Nephron (organoid): ENCODE measurements around the gene EFEMP2.
A peak's percentile ranks its signal among the peaks of the same experiment; 100 is the strongest.

ENCODE experiments used
- H3K27ac Mint-ChIP-seq, 3 experiments: 2 replicates each; pipeline ENCODE4 v1.8.0; 2020; ENCODE audit warnings: mixed read lengths in 3 of 3, mild to moderate bottlenecking in 2 of 3, moderate library complexity in 1 of 3
- H3K27me3 Mint-ChIP-seq: 2 replicates; pipeline ENCODE4 v1.8.0; 2021; ENCODE audit warnings: low read depth, mild to moderate bottlenecking, moderate library complexity, mixed read lengths
- H3K36me3 Mint-ChIP-seq: 2 replicates; pipeline ENCODE4 v1.8.0; 2020; ENCODE audit warnings: low read depth, mixed read lengths
- H3K4me1 Mint-ChIP-seq: 2 replicates; pipeline ENCODE4 v1.8.0; 2020; ENCODE audit warnings: mixed read lengths
- H3K4me3 Mint-ChIP-seq, 3 experiments: 2 replicates each; pipeline ENCODE4 v1.8.0; 2020; ENCODE audit warnings: mild to moderate bottlenecking in 3 of 3, mixed read lengths in 3 of 3, moderate library complexity in 2 of 3
- H3K9me3 Mint-ChIP-seq: 2 replicates; pipeline ENCODE4 v1.8.0; 2020; ENCODE audit warnings: mixed read lengths
- CTCF ChIP-seq, 3 experiments: fragments of 200-600 bp; sonication (generic); IDR thresholded peaks; one replicate each; pipeline ENCODE4 v1.5.0; 2021; ENCODE audit warnings: antibody characterized with exemption in 3 of 3; ENCODE audit not compliant: unreplicated experiment in 3 of 3

Gene EFEMP2

GRCh38 chr11:65906602-65907001 is 34.0 kb upstream of the EFEMP2 start:
- Mint-ChIP-seq H3K27me3 (peaks cover 74% of the 10 kb centered on the region), H3K27ac (no peak overlapping the region), H3K4me1 (peaks cover 2% of the 10 kb centered on the region), H3K9me3 (no peaks in the 10 kb centered on the region), H3K36me3 (no peaks in the 10 kb centered on the region), H3K4me3 (no peak overlapping the region)
- no peak for TF ChIP-seq CTCF (IDR thresholded peaks at IDR 0.05; ENCODE audit: unreplicated experiment in 3 of 3)

- no peak for TF ChIP-seq CTCF (IDR thresholded peaks at IDR 0.05; ENCODE audit: unreplicated experiment in 3 of 3)
- H3K27ac Mint-ChIP-seq, result no peak overlapping the region
- no peak overlapping the region for H3K4me3 Mint-ChIP-seq
- H3K27me3 Mint-ChIP-seq, result peaks cover 85% of the 10 kb centered on the region
- H3K4me1 Mint-ChIP-seq, result peaks cover 6% of the 10 kb centered on the region
- no peaks in the 10 kb centered on the region for H3K9me3 Mint-ChIP-seq
- no peaks in the 10 kb centered on the region for H3K36me3 Mint-ChIP-seq
Measured at GRCh38 chr11:65903715-65904114, 31.1 kb upstream of the EFEMP2 start.

GRCh38 chr11:65903068-65903481 is 30.5 kb upstream of the EFEMP2 start:
- no peak for TF ChIP-seq CTCF (IDR thresholded peaks at IDR 0.05; ENCODE audit: unreplicated experiment in 3 of 3)
- Mint-ChIP-seq H3K4me1 (peaks cover 8% of the 10 kb centered on the region), H3K27ac (no peak overlapping the region), H3K36me3 (no peaks in the 10 kb centered on the region), H3K4me3 (no peak overlapping the region), H3K9me3 (no peaks in the 10 kb centered on the region), H3K27me3 (peaks cover 85% of the 10 kb centered on the region)

- H3K4me3 Mint-ChIP-seq, result peak overlapping the region; percentile 71 to 75 (median 74)
- TF ChIP-seq CTCF (IDR thresholded peaks at IDR 0.05; ENCODE audit: unreplicated experiment in 3 of 3), result no peak
- no peak overlapping the region for H3K27ac Mint-ChIP-seq
- no peaks in the 10 kb centered on the region for H3K9me3 Mint-ChIP-seq
- H3K36me3 Mint-ChIP-seq, result no peaks in the 10 kb centered on the region
- peaks cover 91% of the 10 kb centered on the region for H3K27me3 Mint-ChIP-seq
- H3K4me1 Mint-ChIP-seq, result peaks cover 8% of the 10 kb centered on the region
Measured at GRCh38 chr11:65900899-65901180, 28.2 kb upstream of the EFEMP2 start.

GRCh38 chr11:65900125-65900898 is 27.7 kb upstream of the EFEMP2 start, which contains the start of gene FOSL1:
TSS of gene FOSL1 (minus strand) at chr11:65900388. CDS start at chr11:65900339, 49 bp downstream.
- Mint-ChIP-seq H3K27me3 (peaks cover 93% of the 10 kb centered on the region), H3K4me3 (peak within 1 kb of the TSS; percentile 71 to 75 (median 74)), H3K4me1 (peaks cover 8% of the 10 kb centered on the region), H3K9me3 (no peaks in the 10 kb centered on the region), H3K27ac (no peak within 1 kb of the TSS), H3K36me3 (no peaks in the 10 kb centered on the region)
- TF ChIP-seq CTCF (IDR thresholded peaks at IDR 0.05; ENCODE audit: unreplicated experiment in 3 of 3), result no peak
